ENCODE measurements around the gene RPS6KC1. TPM values are rescaled to one million over a fixed set of nuclear protein-coding genes. Genes with fewer than 3 reads are reported as not detected.
"Not testable (repeated sequence)": the region's sequence is repeated elsewhere in the genome, so short reads cannot be mapped to it uniquely, and the experiment has no call there.

Gene RPS6KC1
- total and polyA plus RNA-seq, 2 donors (not counting 3 experiments of a cell fraction or from before 2014, with no cell fraction given), result 5.1 to 18.6 TPM

- Histone ChIP-seq H3K4me1 (ENCODE audit: control insufficient read depth, extremely low read depth, insufficient read depth, low read length) (no peaks in the 10 kb centered on the region), H3K4me2 (ENCODE audit: insufficient read depth, low read length) (no peak overlapping the region), H2AFZ (ENCODE audit: low read depth, low read length) (no peak overlapping the region), H3K27me3 (ENCODE audit: control insufficient read depth in 2 of 2, insufficient read depth in 2 of 2, low read length in 2 of 2) (no peaks in the 10 kb centered on the region), H3K4me3 (replicated peaks in 1 of 3; ENCODE audit: insufficient read depth in 1 of 3, low read depth in 1 of 3, low read length in 3 of 3) (no peak overlapping the region), H4K20me1 (replicated peaks; ENCODE audit: control insufficient read depth, extremely low read depth, insufficient read depth, low read length) (no peaks in the 10 kb centered on the region), H3K27ac (ENCODE audit: insufficient read depth, low read depth, low read length) (no peak overlapping the region), H3K79me2 (ENCODE audit: control insufficient read depth, insufficient read depth, low read length) (no peaks in the 10 kb centered on the region), H3K36me3 (ENCODE audit: control insufficient read depth in 2 of 2, extremely low read depth in 1 of 2, insufficient read depth in 2 of 2, low read length in 2 of 2) (no peaks in the 10 kb centered on the region), H3K9ac (replicated peaks; ENCODE audit: extremely low read depth, insufficient read depth, low read length) (no peak overlapping the region), H3K9me3 (replicated peaks; ENCODE audit: control insufficient read depth, insufficient read depth, low read length) (no peaks in the 10 kb centered on the region), H3K9me1 (replicated peaks; ENCODE audit: control insufficient read depth, extremely low read depth, insufficient read depth, low read length) (no peaks in the 10 kb centered on the region)
- DNase-seq (ENCODE audit: low read depth, low spot score) (no peak), FAIRE-seq (no peak)
- ChIA-PET POLR2A (no interaction called here), CTCF (no interaction called here)
- intact Hi-C loops (cut with micrococcal nuclease) (no loop called here), dilution Hi-C loops (cut with MboI; ENCODE audit: extremely low pct_ligation_motif_present, low sequenced_read_pairs) (no loop called here)
- TF ChIP-seq EZH2 (IDR thresholded peaks at IDR 0.05; ENCODE audit: borderline replicate concordance, low read depth, low read length, severe bottlenecking) (no peak), JUN (IDR thresholded peaks at IDR 0.05; ENCODE audit: borderline replicate concordance, insufficient read depth, insufficient read length, low read depth) (no peak), POLR2A (IDR thresholded peaks at IDR 0.05; ENCODE audit: low read depth, low read length) (no peak), FOS (IDR thresholded peaks at IDR 0.05; ENCODE audit: borderline replicate concordance, insufficient read depth, low read length) (no peak), POLR2AphosphoS5 (IDR thresholded peaks at IDR 0.05; ENCODE audit: insufficient read depth, low read depth, low read length) (no peak), GATA2 (IDR thresholded peaks at IDR 0.05; ENCODE audit: insufficient read depth, insufficient read length, low read depth, low read length) (no peak), MYC (IDR thresholded peaks at IDR 0.05; ENCODE audit: low read depth, low read length) (no peak)
- TF ChIP-seq, protein P1, sequence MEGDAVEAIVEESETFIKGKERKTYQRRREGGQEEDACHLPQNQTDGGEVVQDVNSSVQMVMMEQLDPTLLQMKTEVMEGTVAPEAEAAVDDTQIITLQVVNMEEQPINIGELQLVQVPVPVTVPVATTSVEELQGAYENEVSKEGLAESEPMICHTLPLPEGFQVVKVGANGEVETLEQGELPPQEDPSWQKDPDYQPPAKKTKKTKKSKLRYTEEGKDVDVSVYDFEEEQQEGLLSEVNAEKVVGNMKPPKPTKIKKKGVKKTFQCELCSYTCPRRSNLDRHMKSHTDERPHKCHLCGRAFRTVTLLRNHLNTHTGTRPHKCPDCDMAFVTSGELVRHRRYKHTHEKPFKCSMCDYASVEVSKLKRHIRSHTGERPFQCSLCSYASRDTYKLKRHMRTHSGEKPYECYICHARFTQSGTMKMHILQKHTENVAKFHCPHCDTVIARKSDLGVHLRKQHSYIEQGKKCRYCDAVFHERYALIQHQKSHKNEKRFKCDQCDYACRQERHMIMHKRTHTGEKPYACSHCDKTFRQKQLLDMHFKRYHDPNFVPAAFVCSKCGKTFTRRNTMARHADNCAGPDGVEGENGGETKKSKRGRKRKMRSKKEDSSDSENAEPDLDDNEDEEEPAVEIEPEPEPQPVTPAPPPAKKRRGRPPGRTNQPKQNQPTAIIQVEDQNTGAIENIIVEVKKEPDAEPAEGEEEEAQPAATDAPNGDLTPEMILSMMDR (IDR thresholded peaks at IDR 0.05; ENCODE audit: extremely low read depth in 1 of 2, insufficient read depth in 1 of 2, low read depth in 1 of 2, low read length in 2 of 2), result no peak
- TF ChIP-seq, protein P2, sequence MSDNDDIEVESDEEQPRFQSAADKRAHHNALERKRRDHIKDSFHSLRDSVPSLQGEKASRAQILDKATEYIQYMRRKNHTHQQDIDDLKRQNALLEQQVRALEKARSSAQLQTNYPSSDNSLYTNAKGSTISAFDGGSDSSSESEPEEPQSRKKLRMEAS (IDR thresholded peaks at IDR 0.05; ENCODE audit: insufficient read depth, insufficient read length), result no peak
- BruUV-seq (replicated peaks), result no TSS peak
Observed at GRCh38 chr1:213159376-213159775, 108.3 kb downstream of the RPS6KC1 start.

GRCh38 chr1:213160442-213160841 lies 109.4 kb downstream of the RPS6KC1 start:
- CTCF ChIA-PET; H2AFZ ChIP-seq (ENCODE audit: low read depth, low read length); POLR2A ChIA-PET: not testable (repeated sequence)

More at GRCh38 chr1:213160442-213160841, 109.4 kb downstream of the RPS6KC1 start:
- BruUV-seq (replicated peaks); H4K20me1 ChIP-seq (replicated peaks; ENCODE audit: control insufficient read depth, extremely low read depth, insufficient read depth, low read length); H3K27me3 ChIP-seq (ENCODE audit: control insufficient read depth in 2 of 2, insufficient read depth in 2 of 2, low read length in 2 of 2); FAIRE-seq; dilution Hi-C loops (cut with MboI; ENCODE audit: extremely low pct_ligation_motif_present, low sequenced_read_pairs); intact Hi-C loops (cut with micrococcal nuclease); H3K4me1 ChIP-seq (ENCODE audit: control insufficient read depth, extremely low read depth, insufficient read depth, low read length); H3K4me3 ChIP-seq (replicated peaks in 1 of 3; ENCODE audit: insufficient read depth in 1 of 3, low read depth in 1 of 3, low read length in 3 of 3); H3K9me3 ChIP-seq (replicated peaks; ENCODE audit: control insufficient read depth, insufficient read depth, low read length); H3K79me2 ChIP-seq (ENCODE audit: control insufficient read depth, insufficient read depth, low read length); H3K27ac ChIP-seq (ENCODE audit: insufficient read depth, low read depth, low read length); H3K4me2 ChIP-seq (ENCODE audit: insufficient read depth, low read length); H3K9me1 ChIP-seq (replicated peaks; ENCODE audit: control insufficient read depth, extremely low read depth, insufficient read depth, low read length); H3K9ac ChIP-seq (replicated peaks; ENCODE audit: extremely low read depth, insufficient read depth, low read length); DNase-seq (ENCODE audit: low read depth, low spot score); H3K36me3 ChIP-seq (ENCODE audit: control insufficient read depth in 2 of 2, extremely low read depth in 1 of 2, insufficient read depth in 2 of 2, low read length in 2 of 2): not testable (repeated sequence)

Measured in endothelial cell of umbilical vein (primary cell).